ENCODE measurements around the gene ZNF487. TPM values are rescaled to one million over a fixed set of nuclear protein-coding genes. Genes with fewer than 3 reads are reported as not detected.
"Not testable (repeated sequence)": the region's sequence is repeated elsewhere in the genome, so short reads cannot be mapped to it uniquely, and the experiment has no call there.

The ZNF487 gene
- total and polyA plus RNA-seq, 2 experiments from 2014 or later: 2.9 to 4.6 TPM

DNA sequence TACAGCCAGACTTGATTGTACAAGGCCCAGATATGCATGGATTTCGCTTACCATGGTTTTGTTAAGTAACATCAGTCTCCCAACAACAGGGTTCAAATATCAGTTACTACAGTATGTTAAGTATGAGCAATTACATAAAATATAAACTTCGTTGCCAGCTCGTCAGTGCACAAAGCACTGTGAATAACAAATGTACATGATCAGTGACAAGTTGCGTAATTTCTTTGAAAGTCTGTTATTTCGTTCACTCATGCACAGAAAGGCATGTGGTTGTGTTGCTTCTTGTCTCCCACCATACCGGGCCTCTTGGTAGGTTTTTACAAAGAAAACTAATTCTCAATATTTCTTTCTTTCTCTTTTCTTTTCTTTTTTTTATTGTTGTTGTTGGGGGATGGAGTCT is 12.5 kb upstream of the ZNF487 start:
- H4K20me1 ChIP-seq (replicated peaks; ENCODE audit: insufficient read depth): no peaks in the 10 kb centered on the region
- DNase-seq (ENCODE audit: low spot score) (no peak), ATAC-seq (no peak)
- peaks cover 16% of the 10 kb centered on the region for H3F3A ChIP-seq (replicated peaks; ENCODE audit: low read depth)
- H2AFZ ChIP-seq: no peak overlapping the region
- H3K4me1 ChIP-seq (ENCODE audit: insufficient read depth): no peaks in the 10 kb centered on the region
- no peaks in the 10 kb centered on the region for H3K79me2 ChIP-seq (replicated peaks; ENCODE audit: insufficient read depth)
- peaks cover 10% of the 10 kb centered on the region; the same call in 1 of the 2 replicates for H3K27me3 ChIP-seq (ENCODE audit: insufficient read depth)
- TF ChIP-seq EZH2phosphoT487 (IDR thresholded peaks at IDR 0.05; ENCODE audit: unreplicated experiment) (no peak), JUNB (IDR thresholded peaks at IDR 0.05; ENCODE audit: unreplicated experiment) (no peak), ZNF114 (CRISPR knock-in tag; IDR thresholded peaks at IDR 0.05) (no peak), NANOG (IDR thresholded peaks at IDR 0.05; ENCODE audit: borderline replicate concordance) (no peak), CREB1 (CRISPR knock-in tag; IDR thresholded peaks at IDR 0.05; ENCODE audit: low read depth) (no peak), STAT1 (IDR thresholded peaks at IDR 0.05; ENCODE audit: unreplicated experiment) (no peak), EZH2 (IDR thresholded peaks at IDR 0.05; ENCODE audit: low read depth, unreplicated experiment) (no peak), ZNF331 (CRISPR knock-in tag; IDR thresholded peaks at IDR 0.05; ENCODE audit: low read depth) (no peak)
- TF ChIP-seq, protein P1, sequence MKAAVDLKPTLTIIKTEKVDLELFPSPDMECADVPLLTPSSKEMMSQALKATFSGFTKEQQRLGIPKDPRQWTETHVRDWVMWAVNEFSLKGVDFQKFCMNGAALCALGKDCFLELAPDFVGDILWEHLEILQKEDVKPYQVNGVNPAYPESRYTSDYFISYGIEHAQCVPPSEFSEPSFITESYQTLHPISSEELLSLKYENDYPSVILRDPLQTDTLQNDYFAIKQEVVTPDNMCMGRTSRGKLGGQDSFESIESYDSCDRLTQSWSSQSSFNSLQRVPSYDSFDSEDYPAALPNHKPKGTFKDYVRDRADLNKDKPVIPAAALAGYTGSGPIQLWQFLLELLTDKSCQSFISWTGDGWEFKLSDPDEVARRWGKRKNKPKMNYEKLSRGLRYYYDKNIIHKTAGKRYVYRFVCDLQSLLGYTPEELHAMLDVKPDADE (IDR thresholded peaks at IDR 0.05): no peak
- TF ChIP-seq, protein P2, sequence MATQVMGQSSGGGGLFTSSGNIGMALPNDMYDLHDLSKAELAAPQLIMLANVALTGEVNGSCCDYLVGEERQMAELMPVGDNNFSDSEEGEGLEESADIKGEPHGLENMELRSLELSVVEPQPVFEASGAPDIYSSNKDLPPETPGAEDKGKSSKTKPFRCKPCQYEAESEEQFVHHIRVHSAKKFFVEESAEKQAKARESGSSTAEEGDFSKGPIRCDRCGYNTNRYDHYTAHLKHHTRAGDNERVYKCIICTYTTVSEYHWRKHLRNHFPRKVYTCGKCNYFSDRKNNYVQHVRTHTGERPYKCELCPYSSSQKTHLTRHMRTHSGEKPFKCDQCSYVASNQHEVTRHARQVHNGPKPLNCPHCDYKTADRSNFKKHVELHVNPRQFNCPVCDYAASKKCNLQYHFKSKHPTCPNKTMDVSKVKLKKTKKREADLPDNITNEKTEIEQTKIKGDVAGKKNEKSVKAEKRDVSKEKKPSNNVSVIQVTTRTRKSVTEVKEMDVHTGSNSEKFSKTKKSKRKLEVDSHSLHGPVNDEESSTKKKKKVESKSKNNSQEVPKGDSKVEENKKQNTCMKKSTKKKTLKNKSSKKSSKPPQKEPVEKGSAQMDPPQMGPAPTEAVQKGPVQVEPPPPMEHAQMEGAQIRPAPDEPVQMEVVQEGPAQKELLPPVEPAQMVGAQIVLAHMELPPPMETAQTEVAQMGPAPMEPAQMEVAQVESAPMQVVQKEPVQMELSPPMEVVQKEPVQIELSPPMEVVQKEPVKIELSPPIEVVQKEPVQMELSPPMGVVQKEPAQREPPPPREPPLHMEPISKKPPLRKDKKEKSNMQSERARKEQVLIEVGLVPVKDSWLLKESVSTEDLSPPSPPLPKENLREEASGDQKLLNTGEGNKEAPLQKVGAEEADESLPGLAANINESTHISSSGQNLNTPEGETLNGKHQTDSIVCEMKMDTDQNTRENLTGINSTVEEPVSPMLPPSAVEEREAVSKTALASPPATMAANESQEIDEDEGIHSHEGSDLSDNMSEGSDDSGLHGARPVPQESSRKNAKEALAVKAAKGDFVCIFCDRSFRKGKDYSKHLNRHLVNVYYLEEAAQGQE (IDR thresholded peaks at IDR 0.05; ENCODE audit: unreplicated experiment): no peak
- TF ChIP-seq, protein P3, sequence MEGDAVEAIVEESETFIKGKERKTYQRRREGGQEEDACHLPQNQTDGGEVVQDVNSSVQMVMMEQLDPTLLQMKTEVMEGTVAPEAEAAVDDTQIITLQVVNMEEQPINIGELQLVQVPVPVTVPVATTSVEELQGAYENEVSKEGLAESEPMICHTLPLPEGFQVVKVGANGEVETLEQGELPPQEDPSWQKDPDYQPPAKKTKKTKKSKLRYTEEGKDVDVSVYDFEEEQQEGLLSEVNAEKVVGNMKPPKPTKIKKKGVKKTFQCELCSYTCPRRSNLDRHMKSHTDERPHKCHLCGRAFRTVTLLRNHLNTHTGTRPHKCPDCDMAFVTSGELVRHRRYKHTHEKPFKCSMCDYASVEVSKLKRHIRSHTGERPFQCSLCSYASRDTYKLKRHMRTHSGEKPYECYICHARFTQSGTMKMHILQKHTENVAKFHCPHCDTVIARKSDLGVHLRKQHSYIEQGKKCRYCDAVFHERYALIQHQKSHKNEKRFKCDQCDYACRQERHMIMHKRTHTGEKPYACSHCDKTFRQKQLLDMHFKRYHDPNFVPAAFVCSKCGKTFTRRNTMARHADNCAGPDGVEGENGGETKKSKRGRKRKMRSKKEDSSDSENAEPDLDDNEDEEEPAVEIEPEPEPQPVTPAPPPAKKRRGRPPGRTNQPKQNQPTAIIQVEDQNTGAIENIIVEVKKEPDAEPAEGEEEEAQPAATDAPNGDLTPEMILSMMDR (conservative IDR thresholded peaks at IDR 0.05; ENCODE audit: low read depth in 2 of 2): no peak
- H3K4me1 Mint-ChIP-seq: peaks cover 8% of the 10 kb centered on the region; the same call in 2 of the 3 replicates
- no peak overlapping the region for H3K27ac Mint-ChIP-seq
- no peaks in the 10 kb centered on the region for H3K9me2 ChIP-seq (ENCODE audit: insufficient read depth)
- no peak overlapping the region for H3K4me2 ChIP-seq
- no peak overlapping the region for H3K4me3 ChIP-seq
- H3K36me3 ChIP-seq (ENCODE audit: insufficient read depth): no peaks in the 10 kb centered on the region
- H3K27me3 Mint-ChIP-seq (ENCODE audit: insufficient read depth, low read depth, poor library complexity): peaks cover 10% of the 10 kb centered on the region
- H3K4me3 Mint-ChIP-seq: no peak overlapping the region
- H3K27ac ChIP-seq (ENCODE audit: low read depth): no peak overlapping the region
- H3K9me3 Mint-ChIP-seq: peaks cover 22% of the 10 kb centered on the region
- peaks cover 14% of the 10 kb centered on the region for H3K36me3 Mint-ChIP-seq (ENCODE audit: low read depth)

DNA sequence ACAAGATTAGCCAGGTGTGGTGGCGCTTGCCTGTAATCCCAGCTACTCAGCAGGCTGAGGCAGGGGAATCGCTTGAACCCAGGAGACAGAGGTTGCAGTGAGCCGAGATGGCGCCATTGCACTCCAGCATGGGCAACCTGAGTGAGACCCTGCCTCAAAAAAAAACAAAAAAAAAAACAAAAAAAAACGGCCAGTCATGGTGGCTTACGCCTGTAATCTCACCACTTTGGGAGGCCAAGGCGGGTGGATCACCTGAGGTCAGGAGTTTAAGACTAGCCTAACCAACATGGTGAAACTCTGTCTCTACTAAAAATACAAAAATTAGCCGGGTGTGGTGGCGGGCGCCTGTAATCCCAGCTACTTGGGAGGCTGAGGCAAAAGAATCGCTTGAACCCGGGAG is 10.4 kb upstream of the ZNF487 start:
- H2AFZ ChIP-seq; ATAC-seq; H3K27ac Mint-ChIP-seq; H3K9me2 ChIP-seq (ENCODE audit: insufficient read depth); H3K4me2 ChIP-seq; H4K20me1 ChIP-seq (replicated peaks; ENCODE audit: insufficient read depth); H3K79me2 ChIP-seq (replicated peaks; ENCODE audit: insufficient read depth); H3K27me3 ChIP-seq (ENCODE audit: insufficient read depth); H3K4me1 Mint-ChIP-seq; H3K4me1 ChIP-seq (ENCODE audit: insufficient read depth); H3F3A ChIP-seq (replicated peaks; ENCODE audit: low read depth); H3K4me3 ChIP-seq; H3K27me3 Mint-ChIP-seq (ENCODE audit: insufficient read depth, low read depth, poor library complexity); DNase-seq (ENCODE audit: low spot score); H3K27ac ChIP-seq (ENCODE audit: low read depth); H3K36me3 ChIP-seq (ENCODE audit: insufficient read depth); H3K4me3 Mint-ChIP-seq: not testable (repeated sequence)
- H3K36me3 Mint-ChIP-seq (ENCODE audit: low read depth): peaks cover 10% of the 10 kb centered on the region
- peaks cover 16% of the 10 kb centered on the region for H3K9me3 Mint-ChIP-seq

All from GM23338 (cell line).